H1 (cell line): ENCODE data around the gene SLC12A7. TPM values are rescaled to one million over a fixed set of nuclear protein-coding genes. Genes with fewer than 3 reads are reported as not detected.
A peak's percentile ranks its signal among the peaks of the same experiment; 100 is the strongest.

Experiments
- CTCF ChIA-PET: fragments of 300-600 bp; sonication (Branson Sonifier 250); formaldehyde crosslinking; loops from one replicate; lab custom pipeline; 2021; ENCODE audit not compliant: partially characterized antibody; lab: Charles Lee
- POLR2A ChIA-PET: fragments of 300-600 bp; sonication (Branson Sonifier 250); formaldehyde crosslinking; loops from one replicate; lab custom pipeline; 2021; ENCODE audit warnings: inconsistent platforms; ENCODE audit not compliant: partially characterized antibody; lab: Charles Lee
- DNase-seq, 2 experiments: peaks; one replicate each; pipeline versions ENCODE4 v3.0.0 to v3.0.0-alpha.2; 2010 to 2022; ENCODE audit warnings: low spot score in 2 of 2, low read depth in 1 of 2, mixed read lengths in 1 of 2
- FAIRE-seq: peaks from 2 replicates; lab custom pipeline; 2011; peaks lifted over from hg19 to GRCh38; lab: Jason Lieb, UNC
- H2AFZ ChIP-seq: 2 replicates; pipeline ENCODE4 v1.8.1; 2012; ENCODE audit warnings: low read length, inconsistent platforms
- H2AK5ac ChIP-seq: 2 replicates; pipeline ENCODE4 v1.6.1; 2013; ENCODE audit warnings: low read depth, low read length
- H2BK120ac ChIP-seq: replicated peaks from 2 replicates; pipeline ENCODE3; 2013; ENCODE audit warnings: low read depth, low read length, inconsistent platforms
- H2BK12ac ChIP-seq: 2 replicates; pipeline ENCODE4 v1.6.1; 2013; ENCODE audit warnings: low read depth, low read length
- H2BK15ac ChIP-seq: 2 replicates; pipeline ENCODE4 v1.6.1; 2013; ENCODE audit warnings: low read length
- H2BK20ac ChIP-seq: 2 replicates; pipeline ENCODE4 v1.6.1; 2013; ENCODE audit warnings: low read length
- H2BK5ac ChIP-seq: 2 replicates; pipeline ENCODE4 v1.6.1; 2013; ENCODE audit warnings: low read depth, low read length
- H3K14ac ChIP-seq: 2 replicates; pipeline ENCODE4 v1.6.1; 2013; ENCODE audit warnings: inconsistent platforms; ENCODE audit not compliant: insufficient read length
- H3K18ac ChIP-seq: 2 replicates; pipeline ENCODE4 v1.6.1; 2013; ENCODE audit warnings: low read length; ENCODE audit errors: extremely low read depth
- H3K23ac ChIP-seq: 2 replicates; pipeline ENCODE4 v1.6.1; 2013; ENCODE audit warnings: inconsistent platforms; ENCODE audit not compliant: insufficient read length
- H3K23me2 ChIP-seq: 2 replicates; pipeline ENCODE4 v1.6.1; 2013; ENCODE audit warnings: low read depth, low read length
- H3K27ac ChIP-seq: 2 replicates; pipeline ENCODE4 v1.6.1; 2011; ENCODE audit warnings: low read depth, low read length, inconsistent platforms
- H3K27me3 ChIP-seq, 4 experiments: replicated peaks in 1 of 4; 1 replicate in 1 of 4; 2 replicates in 3 of 4; pipeline versions ENCODE4 v1.6.1 to v1.8.1; 2011 to 2013; ENCODE audit warnings: low read length in 3 of 4, mild to moderate bottlenecking in 3 of 4, inconsistent platforms in 2 of 4, mixed read lengths in 2 of 4, moderate library complexity in 1 of 4; ENCODE audit not compliant: control insufficient read depth in 3 of 4, insufficient read depth in 3 of 4; ENCODE audit errors: extremely low read depth in 1 of 4
- H3K36me3 ChIP-seq, 4 experiments: 2 replicates each; pipeline versions ENCODE4 v1.6.1 to v1.8.1; 2011 to 2013; ENCODE audit warnings: mild to moderate bottlenecking in 4 of 4, low read length in 3 of 4, moderate library complexity in 2 of 4, control low read depth in 1 of 4, inconsistent platforms in 1 of 4; ENCODE audit not compliant: insufficient read depth in 4 of 4, control insufficient read depth in 2 of 4
- H3K4ac ChIP-seq: replicated peaks from 2 replicates; pipeline ENCODE3; 2013; ENCODE audit warnings: low read length, low read depth, mixed read lengths, inconsistent platforms; ENCODE audit not compliant: insufficient read length
- H3K4me1 ChIP-seq, 4 experiments: replicated peaks in 1 of 4; 1 replicate in 1 of 4; 2 replicates in 3 of 4; pipeline versions ENCODE4 v1.6.1 to v1.8.1; 2011 to 2013; ENCODE audit warnings: low read length in 3 of 4, inconsistent platforms in 2 of 4, mixed read lengths in 1 of 4; ENCODE audit not compliant: insufficient read depth in 4 of 4, control insufficient read depth in 3 of 4
- H3K4me2 ChIP-seq, 2 experiments: 2 replicates each; pipeline versions ENCODE4 v1.6.1 to v1.8.1; 2011 to 2013; ENCODE audit warnings: low read depth in 2 of 2, low read length in 2 of 2, control low read depth in 1 of 2, inconsistent platforms in 1 of 2, mild to moderate bottlenecking in 1 of 2; ENCODE audit not compliant: insufficient read depth in 1 of 2
- H3K4me3 ChIP-seq, 4 experiments: fragments of 200-600, 300-600 bp in 1 of 4; sonication (generic), shearing (Covaris generic), sonication (Bioruptor Twin) in 1 of 4; 2 replicates each; pipeline versions ENCODE4 v1.5.1 to v1.8.1; 2011 to 2016; ENCODE audit warnings: low read length in 4 of 4, low read depth in 3 of 4, control low read depth in 2 of 4, inconsistent platforms in 2 of 4, mild to moderate bottlenecking in 2 of 4, mixed read lengths in 1 of 4, moderate library complexity in 1 of 4; ENCODE audit not compliant: insufficient read depth in 2 of 4; ENCODE audit errors: extremely low read depth in 1 of 4
- H3K56ac ChIP-seq: replicated peaks from 2 replicates; pipeline ENCODE3; 2013; ENCODE audit warnings: low read depth, mild to moderate bottlenecking, mixed read lengths, low read length, inconsistent platforms; ENCODE audit not compliant: insufficient read length
- H3K79me1 ChIP-seq: 2 replicates; pipeline ENCODE4 v1.6.1; 2013; ENCODE audit warnings: low read depth, low read length, control low read depth
- H3K79me2 ChIP-seq, 2 experiments: 2 replicates each; pipeline versions ENCODE4 v1.6.1 to v1.8.1; 2012 to 2013; ENCODE audit warnings: low read length in 2 of 2, mild to moderate bottlenecking in 2 of 2, inconsistent platforms in 1 of 2; ENCODE audit not compliant: insufficient read depth in 2 of 2, control insufficient read depth in 1 of 2
- H3K9ac ChIP-seq, 4 experiments: replicated peaks in 1 of 4; 1 replicate in 1 of 4; 2 replicates in 3 of 4; pipeline versions ENCODE4 v1.6.1 to v1.8.1; 2011 to 2013; ENCODE audit warnings: low read depth in 3 of 4, low read length in 3 of 4, control low read depth in 2 of 4, mild to moderate bottlenecking in 2 of 4, moderate library complexity in 2 of 4, inconsistent platforms in 1 of 4; ENCODE audit errors: extremely low read depth in 1 of 4
- H3K9me3 ChIP-seq, 2 experiments: 2 replicates each; pipeline versions ENCODE4 v1.6.1 to v1.8.1; 2012 to 2013; ENCODE audit warnings: mild to moderate bottlenecking in 2 of 2, moderate library complexity in 2 of 2, control low read depth in 1 of 2, inconsistent platforms in 1 of 2, low read depth in 1 of 2, low read length in 1 of 2, mixed read lengths in 1 of 2; ENCODE audit not compliant: insufficient read depth in 2 of 2
- H4K20me1 ChIP-seq, 2 experiments: replicated peaks in 1 of 2; 2 replicates each; pipeline versions ENCODE3 to v1.8.1; 2011 to 2013; ENCODE audit warnings: inconsistent platforms in 2 of 2, low read length in 2 of 2, mild to moderate bottlenecking in 1 of 2; ENCODE audit not compliant: insufficient read depth in 2 of 2, control insufficient read depth in 1 of 2
- H4K5ac ChIP-seq: 2 replicates; pipeline ENCODE4 v1.6.1; 2013; ENCODE audit warnings: low read length, low read depth, mixed read lengths, inconsistent platforms; ENCODE audit not compliant: insufficient read length
- H4K8ac ChIP-seq: 2 replicates; pipeline ENCODE4 v1.8.0; 2013; ENCODE audit warnings: mild to moderate bottlenecking, moderate library complexity, low read length, inconsistent platforms; ENCODE audit not compliant: insufficient read depth; ENCODE audit errors: extremely low read depth
- H4K91ac ChIP-seq: replicated peaks from 2 replicates; pipeline ENCODE3; 2013; ENCODE audit warnings: low read length, mixed read lengths, inconsistent platforms; ENCODE audit not compliant: insufficient read length
- ASH2L ChIP-seq: fragments of 200-600, 300-600 bp; sonication (generic); IDR thresholded peaks from one replicate; pipeline ENCODE4 v1.7.1; 2017; ENCODE audit warnings: low read length
- BRCA1 ChIP-seq: IDR thresholded peaks from 2 replicates; pipeline ENCODE4 v1.6.1; 2012; ENCODE audit warnings: low read depth, low read length, improper control_type of control experiment
- EGR1 ChIP-seq: IDR thresholded peaks from 2 replicates; pipeline ENCODE4 v1.6.1; 2011; ENCODE audit warnings: low read depth, low read length, borderline replicate concordance
- EZH2 ChIP-seq: fragments of 200-600 bp; sonication (generic); IDR thresholded peaks from 2 replicates; pipeline ENCODE4 v1.7.1; 2012; ENCODE audit warnings: low read depth, mild to moderate bottlenecking, moderate library complexity, low read length, inconsistent platforms; ENCODE audit not compliant: severe bottlenecking
- HDAC2 ChIP-seq, 2 experiments: fragments of 300-600 bp in 1 of 2; sonication (generic) in 1 of 2; IDR thresholded peaks; 2 replicates each; pipeline ENCODE4 v1.6.1; 2011 to 2012; ENCODE audit warnings: low read depth in 2 of 2, low read length in 2 of 2, mild to moderate bottlenecking in 2 of 2, moderate library complexity in 2 of 2, borderline replicate concordance in 1 of 2, inconsistent platforms in 1 of 2
- KDM1A ChIP-seq: fragments of 200-600, 300-600 bp; sonication (generic); IDR thresholded peaks from 2 replicates; pipeline ENCODE4 v1.7.1; 2016; ENCODE audit warnings: mild to moderate bottlenecking, low read length, borderline replicate concordance
- PHF8 ChIP-seq: fragments of 200-600 bp; sonication (generic); conservative IDR thresholded peaks from 2 replicates; pipeline ENCODE4 v1.7.1; 2012; ENCODE audit warnings: low read depth, mild to moderate bottlenecking, inconsistent platforms, low read length, moderate library complexity
- RAD21 ChIP-seq, 2 experiments: IDR thresholded peaks in 1 of 2; conservative IDR thresholded peaks in 1 of 2; 2 replicates each; pipeline ENCODE4 v1.6.1; 2011; ENCODE audit warnings: low read depth in 2 of 2, low read length in 2 of 2, improper control_type of control experiment in 1 of 2, inconsistent platforms in 1 of 2, mild to moderate bottlenecking in 1 of 2, moderate library complexity in 1 of 2
- TAF7 ChIP-seq: optimal IDR thresholded peaks from 2 replicates; pipeline ENCODE3; 2011; ENCODE audit warnings: low read depth, mild to moderate bottlenecking, inconsistent platforms, low read length, moderate library complexity, borderline replicate concordance
- WGBS, 2 experiments: shearing (Covaris generic) in 1 of 2; methylation state at CpG; one replicate each; pipeline versions ENCODE4 v1.1.6 to v1.1.7; 2013 to 2015; ENCODE audit warnings: low lambda C conversion rate in 2 of 2, mixed read lengths in 2 of 2, inconsistent platforms in 1 of 2, low coverage in 1 of 2, missing lambda C conversion rate in 1 of 2; ENCODE audit not compliant: insufficient replicate concordance in 2 of 2, insufficient coverage in 1 of 2, insufficient read length in 1 of 2; ENCODE audit errors: extremely low coverage in 1 of 2, missing lambda C conversion rate in 1 of 2; 5-methylcytosine and 5-hydroxymethylcytosine counted together
- polyA plus RNA-seq, 7 experiments: library from polyadenylated mRNA; depleted of rRNA in 3 of 7; stranded (reverse) in 5 of 7; unstranded in 2 of 7; fragments of >200 nt in 5 of 7; fragments of 200-250 nt in 2 of 7; gene quantifications; 1 replicate in 5 of 7; 2 replicates in 1 of 7; 4 replicates in 1 of 7; pipeline versions ENCODE4 v1.2.1 to v1.2.3, GENCODE V29; 2011 to 2013; ENCODE audit warnings: missing spikeins in 2 of 7, mixed read lengths in 2 of 7
- total RNA-seq: library from RNA; stranded (reverse); fragmentation: NEBNext Ultra II Directional; extraction: Animal tissue kit (Norgen Biotek cat#: 25700); gene quantifications from 2 replicates; pipeline ENCODE4 v1.2.1, GENCODE V29; 2021
- TF ChIP-seq, protein P1 (sequence below): IDR thresholded peaks from 2 replicates; pipeline ENCODE4 v1.6.1; 2012; ENCODE audit warnings: inconsistent platforms

Gene SLC12A7
- total and polyA plus RNA-seq, 2 of the 8 experiments (the other 6 are each of a cell fraction or from before 2014, with no cell fraction given) = 23.5 to 39.7 TPM

- CTCF ChIA-PET = interaction anchor here (1.0 to 1.7 kb wide), 8 partner anchors 11 to 99 kb away, joined by 3 to 6 read pairs (median 4); no protein-coding TSS in a partner anchor
- Histone ChIP-seq H3K9ac (no peak overlapping the region), H3K4me2 (peak overlapping the region in 1 of 2 experiments; percentile 36; a peak in 3 of 4 replicates)
- TF ChIP-seq TAF7 (no peak), PHF8 (no peak), EGR1 (no peak), EZH2 (no peak), HDAC2 (IDR thresholded peaks at IDR 0.05; ENCODE audit: borderline replicate concordance in 1 of 2, low read depth in 2 of 2, low read length in 2 of 2) (no peak), ASH2L (no peak), KDM1A (no peak), BRCA1 (no peak), RAD21 (IDR thresholded peaks at IDR 0.05 in 1 of 2, conservative IDR thresholded peaks at IDR 0.05 in 1 of 2; ENCODE audit: low read depth in 2 of 2, low read length in 2 of 2) (no peak)
- TF ChIP-seq, protein P1, sequence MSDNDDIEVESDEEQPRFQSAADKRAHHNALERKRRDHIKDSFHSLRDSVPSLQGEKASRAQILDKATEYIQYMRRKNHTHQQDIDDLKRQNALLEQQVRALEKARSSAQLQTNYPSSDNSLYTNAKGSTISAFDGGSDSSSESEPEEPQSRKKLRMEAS = no peak
Measured at GRCh38 chr5:1105350-1106265, 6.3 kb downstream of the SLC12A7 start.

More at GRCh38 chr5:1105350-1106265, 6.3 kb downstream of the SLC12A7 start:
- Histone ChIP-seq H4K20me1 (peaks cover 13 to 30% of the 10 kb centered on the region in 2 experiments), H3K27me3 (no peaks in the 10 kb centered on the region), H2BK12ac (0 out of 2 replicates have a peak overlapping the region, but pooled peaks have one; percentile 9), H2BK15ac (no peak overlapping the region), H4K91ac (no peak overlapping the region), H3K79me1 (peaks cover 37% of the 10 kb centered on the region), H2BK20ac (no peak overlapping the region), H3K27ac (no peak overlapping the region), H3K56ac (no peak overlapping the region), H3K14ac (no peak overlapping the region), H3K4me1 (peaks cover 7 to 83% (median 62%) of the 10 kb centered on the region in 4 experiments), H2AFZ (no peak overlapping the region), H2BK5ac (no peak overlapping the region), H4K5ac (no peak overlapping the region), H3K4ac (no peak overlapping the region), H3K36me3 (no peaks in the 10 kb centered on the region), H3K4me3 (no peak overlapping the region), H3K23me2 (0 out of 2 replicates have a peak, but pooled peaks cover 2% of the 10 kb centered on the region), H3K9me3 (no peaks in the 10 kb centered on the region), H3K23ac (no peak overlapping the region), H3K18ac (peak overlapping the region; percentile 32; the same call in 1 of the 2 replicates), H4K8ac (no peak overlapping the region), H3K79me2 (peaks cover 2 to 97% of the 10 kb centered on the region in 2 experiments; a peak in 3 of 4 replicates), H2BK120ac (no peak overlapping the region), H2AK5ac (no peak overlapping the region)
- WGBS, 2 experiments = 72% methylated on average over 18 of the region's 19 CpGs; no CpG with 5 or more reads in 1 of the 2 experiments
- no peak for FAIRE-seq
- no peak for DNase-seq
- POLR2A ChIA-PET = interaction anchor here (0.6 to 1.2 kb wide), 5 partner anchors 10 to 140 kb away, joined by 3 to 5 read pairs (median 3); no protein-coding TSS in a partner anchor
